ENCODE data around the gene TSC2.
A peak's percentile ranks its signal among the peaks of the same experiment; 100 is the strongest.
"Not testable (repeated sequence)": the region's sequence is repeated elsewhere in the genome, so short reads cannot be mapped to it uniquely, and the experiment has no call there.

TSC2 gene

GRCh38 chr16:2135770-2136490, 88.1 kb downstream of the TSC2 start, which contains the start of gene PKD1:
PKD1 (minus strand) TSS chr16:2135898; CDS start chr16:2135689, 209 bp downstream.
- H3K4me3 ChIP-seq (ENCODE audit: low read length in 2 of 2), result peak within 1 kb of the TSS; percentile 31 to 67
- not testable (repeated sequence) for H3K27me3 ChIP-seq (ENCODE audit: control insufficient read depth in 1 of 2, insufficient read depth in 2 of 2, low read length in 2 of 2); H3K36me3 ChIP-seq (ENCODE audit: control insufficient read depth in 2 of 2, insufficient read depth in 2 of 2, low read length in 2 of 2); H3K4me1 ChIP-seq (ENCODE audit: control insufficient read depth, insufficient read depth, low read length); H3K9me3 ChIP-seq (ENCODE audit: control insufficient read depth in 2 of 2, low read length in 2 of 2)
- H3K27ac ChIP-seq (ENCODE audit: low read length), result peak within 1 kb of the TSS; percentile 46
- peak within 1 kb of the TSS in 1 of 2 donors; percentile 45 for H3K9ac ChIP-seq (ENCODE audit: low read length in 2 of 2)

Measured in stomach smooth muscle (tissue), 2 donors.